H9 (cell line): ENCODE measurements around the gene PIK3R5. TPM values are rescaled to one million over a fixed set of nuclear protein-coding genes. Genes with fewer than 3 reads are reported as not detected.

Experiments used
- DNase-seq: peaks from one replicate; pipeline ENCODE4 v3.0.0-alpha.2; 2017
- H2AFZ ChIP-seq: one replicate; pipeline ENCODE4 v1.6.1; 2013; ENCODE audit warnings: mild to moderate bottlenecking, low read length, control low read depth, moderate library complexity
- H2AK5ac ChIP-seq: 2 replicates; pipeline ENCODE4 v1.6.1; 2013; ENCODE audit warnings: low read length, control low read depth, mixed read lengths; ENCODE audit not compliant: insufficient read length
- H2BK120ac ChIP-seq: one replicate; pipeline ENCODE4 v1.6.1; 2013; ENCODE audit warnings: low read depth, mild to moderate bottlenecking, low read length, control low read depth, inconsistent platforms; ENCODE audit not compliant: poor library complexity, severe bottlenecking
- H2BK12ac ChIP-seq: 2 replicates; pipeline ENCODE4 v1.6.1; 2013; ENCODE audit warnings: low read length, control low read depth, mixed read lengths, low read depth; ENCODE audit not compliant: insufficient read length
- H2BK15ac ChIP-seq: 2 replicates; pipeline ENCODE4 v1.6.1; 2013; ENCODE audit warnings: low read depth, low read length, control low read depth
- H2BK20ac ChIP-seq: one replicate; pipeline ENCODE4 v1.6.1; 2013; ENCODE audit warnings: low read depth, mild to moderate bottlenecking, low read length, control low read depth, inconsistent platforms; ENCODE audit not compliant: poor library complexity, severe bottlenecking
- H2BK5ac ChIP-seq: 2 replicates; pipeline ENCODE4 v1.6.1; 2013; ENCODE audit warnings: low read length, control low read depth, mixed read lengths; ENCODE audit not compliant: insufficient read length
- H3K14ac ChIP-seq: 2 replicates; pipeline ENCODE4 v1.6.1; 2013; ENCODE audit warnings: low read length, control low read depth; ENCODE audit not compliant: insufficient read depth
- H3K18ac ChIP-seq: 2 replicates; pipeline ENCODE4 v1.6.1; 2013; ENCODE audit warnings: low read depth, mild to moderate bottlenecking, mixed read lengths, low read length, control low read depth; ENCODE audit not compliant: insufficient read length
- H3K23ac ChIP-seq: 2 replicates; pipeline ENCODE4 v1.6.1; 2013; ENCODE audit warnings: low read length, control low read depth, mixed read lengths, low read depth; ENCODE audit not compliant: insufficient read length
- H3K23me2 ChIP-seq: 2 replicates; pipeline ENCODE4 v1.6.1; 2013; ENCODE audit warnings: low read depth, mild to moderate bottlenecking, mixed read lengths, low read length, control low read depth; ENCODE audit not compliant: insufficient read length, poor library complexity, severe bottlenecking
- H3K27ac ChIP-seq: 2 replicates; pipeline ENCODE4 v1.5.1; 2013; ENCODE audit warnings: low read length, control low read depth, mixed read lengths, low read depth; ENCODE audit not compliant: insufficient read length
- H3K27me3 ChIP-seq: 2 replicates; pipeline ENCODE4 v1.6.1; 2013; ENCODE audit warnings: low read length, control low read depth, inconsistent platforms; ENCODE audit not compliant: insufficient read depth
- H3K4ac ChIP-seq: 2 replicates; pipeline ENCODE4 v1.6.1; 2013; ENCODE audit warnings: low read depth, mild to moderate bottlenecking, control low read depth, inconsistent platforms, low read length, moderate library complexity
- H3K4me1 ChIP-seq: 2 replicates; pipeline ENCODE4 v1.6.1; 2013; ENCODE audit warnings: low read length, control low read depth, inconsistent platforms; ENCODE audit not compliant: insufficient read depth
- H3K4me2 ChIP-seq: 2 replicates; pipeline ENCODE4 v1.6.1; 2013; ENCODE audit warnings: low read length, control low read depth, mixed read lengths; ENCODE audit not compliant: insufficient read length, insufficient read depth
- H3K56ac ChIP-seq: 2 replicates; pipeline ENCODE4 v1.6.1; 2013; ENCODE audit warnings: low read depth, mild to moderate bottlenecking, mixed read lengths, low read length, control low read depth; ENCODE audit not compliant: insufficient read length
- H3K79me1 ChIP-seq: 2 replicates; pipeline ENCODE4 v1.6.1; 2013; ENCODE audit warnings: low read depth, mild to moderate bottlenecking, moderate library complexity, low read length, control low read depth, inconsistent platforms; ENCODE audit not compliant: insufficient read depth, poor library complexity, severe bottlenecking
- H3K79me2 ChIP-seq: 2 replicates; pipeline ENCODE4 v1.6.1; 2013; ENCODE audit warnings: low read length, control low read depth, inconsistent platforms; ENCODE audit not compliant: insufficient read depth
- H3K9ac ChIP-seq: 2 replicates; pipeline ENCODE4 v1.6.1; 2013; ENCODE audit warnings: low read length, control low read depth, mixed read lengths; ENCODE audit not compliant: insufficient read length; ENCODE audit errors: extremely low read depth
- H3K9me3 ChIP-seq: one replicate; pipeline ENCODE4 v1.6.1; 2013; ENCODE audit warnings: low read depth, low read length, inconsistent platforms; ENCODE audit not compliant: control insufficient read depth
- H3T11ph ChIP-seq: one replicate; pipeline ENCODE4 v1.6.1; 2013; ENCODE audit warnings: mild to moderate bottlenecking, low read length, control low read depth, inconsistent platforms
- H4K20me1 ChIP-seq: one replicate; pipeline ENCODE4 v1.6.1; 2013; ENCODE audit not compliant: control insufficient read depth, insufficient read length, insufficient read depth
- H4K5ac ChIP-seq: 2 replicates; pipeline ENCODE4 v1.6.1; 2013; ENCODE audit warnings: low read depth, mild to moderate bottlenecking, mixed read lengths, low read length, control low read depth; ENCODE audit not compliant: insufficient read length
- H4K8ac ChIP-seq: replicated peaks from 2 replicates; pipeline ENCODE4 v1.6.1; 2013; ENCODE audit warnings: low read length, control low read depth, mixed read lengths, low read depth; ENCODE audit not compliant: insufficient read length
- H4K91ac ChIP-seq: 2 replicates; pipeline ENCODE4 v1.6.1; 2013; ENCODE audit warnings: low read depth, mild to moderate bottlenecking, moderate library complexity, mixed read lengths, low read length, control low read depth; ENCODE audit not compliant: insufficient read length
- H3K27ac Mint-ChIP-seq, 3 experiments: 2 replicates in 2 of 3; 3 replicates in 1 of 3; pipeline ENCODE4 v1.8.0; 2020 to 2021; ENCODE audit warnings: mixed read lengths in 3 of 3, mild to moderate bottlenecking in 1 of 3, moderate library complexity in 1 of 3
- H3K27me3 Mint-ChIP-seq: 2 replicates; pipeline ENCODE4 v1.8.0; 2021; ENCODE audit warnings: low read depth, mild to moderate bottlenecking, moderate library complexity, mixed read lengths
- H3K36me3 Mint-ChIP-seq, 3 experiments: 2 replicates in 2 of 3; 3 replicates in 1 of 3; pipeline ENCODE4 v1.8.0; 2020 to 2021; ENCODE audit warnings: low read depth in 3 of 3, mixed read lengths in 3 of 3; ENCODE audit not compliant: insufficient read depth in 1 of 3
- H3K4me1 Mint-ChIP-seq, 2 experiments: 2 replicates each; pipeline ENCODE4 v1.8.0; 2020; ENCODE audit warnings: mixed read lengths in 2 of 2
- H3K4me3 Mint-ChIP-seq, 2 experiments: 2 replicates in 1 of 2; 3 replicates in 1 of 2; pipeline ENCODE4 v1.8.0; 2020 to 2021; ENCODE audit warnings: mild to moderate bottlenecking in 2 of 2, mixed read lengths in 2 of 2, moderate library complexity in 1 of 2
- H3K9me3 Mint-ChIP-seq, 2 experiments: 2 replicates in 1 of 2; 3 replicates in 1 of 2; pipeline ENCODE4 v1.8.0; 2020; ENCODE audit warnings: mild to moderate bottlenecking in 2 of 2, mixed read lengths in 2 of 2, moderate library complexity in 1 of 2
- CTCF ChIP-seq: fragments of 200-600 bp; sonication (generic); conservative IDR thresholded peaks from 3 replicates; pipeline ENCODE4 v1.8.0; 2021; ENCODE audit warnings: antibody characterized with exemption, mild to moderate bottlenecking
- WGBS: extraction: QIAGEN DNeasy Blood & Tissue Kit; methylation state at CpG from one replicate; pipeline ENCODE4 v1.1.7; 2013; ENCODE audit warnings: missing lambda C conversion rate, low lambda C conversion rate, mixed read lengths; ENCODE audit not compliant: insufficient read length; ENCODE audit errors: extremely low coverage; 5-methylcytosine and 5-hydroxymethylcytosine counted together
- total RNA-seq: library from RNA; stranded (reverse); gene quantifications from 2 replicates; pipeline ENCODE4 v1.2.1, GENCODE V29; 2021

PIK3R5 gene
- total RNA-seq, 1 experiment from 2014 or later, result 1.4 TPM

GRCh38 chr17:9009737-9010136 is 44.2 kb upstream of the PIK3R5 start:
- Histone ChIP-seq H4K8ac (no peak overlapping the region), H4K91ac (no peak overlapping the region), H2BK12ac (no peak overlapping the region), H2BK20ac (no peak overlapping the region), H2BK120ac (no peak overlapping the region), H3K14ac (no peak overlapping the region), H3K9ac (no peak overlapping the region), H2AK5ac (no peak overlapping the region), H2BK15ac (no peak overlapping the region), H3K18ac (no peak overlapping the region), H2AFZ (no peak overlapping the region), H3K23me2 (no peaks in the 10 kb centered on the region), H4K5ac (no peak overlapping the region), H3K4ac (no peak overlapping the region), H3K9me3 (no peaks in the 10 kb centered on the region), H2BK5ac (no peak overlapping the region), H3K4me1 (peaks cover 3% of the 10 kb centered on the region; the same call in 1 of the 2 replicates), H3K79me2 (no peaks in the 10 kb centered on the region), H3K23ac (no peak overlapping the region), H3K56ac (no peak overlapping the region), H3T11ph (no peak overlapping the region), H3K4me2 (no peak overlapping the region), H3K27ac (no peak overlapping the region), H3K27me3 (peaks cover 23% of the 10 kb centered on the region), H3K79me1 (no peaks in the 10 kb centered on the region), H4K20me1 (no peaks in the 10 kb centered on the region)
- Mint-ChIP-seq H3K27ac (no peak overlapping the region), H3K36me3 (peaks cover 0 to 4% (median 0%) of the 10 kb centered on the region in 3 experiments; a peak in 2 of 7 replicates), H3K27me3 (peaks cover 99% of the 10 kb centered on the region), H3K4me1 (peaks cover 17 to 24% of the 10 kb centered on the region in 2 experiments), H3K9me3 (peaks cover 4 to 11% of the 10 kb centered on the region in 2 experiments; a peak in 4 of 5 replicates), H3K4me3 (no peak overlapping the region)
- no peak for TF ChIP-seq CTCF
- no peak for DNase-seq
- no CpG with 5 or more reads among the region's 6 CpGs for WGBS
